ENCODE data around the gene CADM2.
"Not testable (repeated sequence)": the region's sequence is repeated elsewhere in the genome, so short reads cannot be mapped to it uniquely, and the experiment has no call there.

The CADM2 gene

DNA sequence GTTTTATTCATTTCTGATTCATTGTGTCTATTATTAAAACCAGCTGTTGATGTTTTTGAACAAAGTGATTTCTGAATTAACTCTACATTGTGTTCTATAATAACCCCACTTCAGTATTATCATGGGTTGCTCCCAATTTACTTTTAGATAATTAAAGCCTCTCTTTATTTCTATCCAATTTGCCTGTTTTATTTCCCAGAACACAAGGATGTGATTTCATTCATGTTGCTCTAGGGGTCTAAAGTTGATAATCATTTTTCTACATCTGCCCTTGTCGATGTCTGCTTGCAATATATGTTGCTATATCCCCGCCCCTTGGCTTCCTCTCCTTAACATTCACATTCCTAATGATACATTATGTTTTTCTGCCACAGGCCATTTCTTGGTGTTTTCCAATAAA, 747.3 kb downstream of the CADM2 start:
- H3K9me3 ChIP-seq (ENCODE audit: low read length): no peaks in the 10 kb centered on the region
- TF ChIP-seq, protein P1, sequence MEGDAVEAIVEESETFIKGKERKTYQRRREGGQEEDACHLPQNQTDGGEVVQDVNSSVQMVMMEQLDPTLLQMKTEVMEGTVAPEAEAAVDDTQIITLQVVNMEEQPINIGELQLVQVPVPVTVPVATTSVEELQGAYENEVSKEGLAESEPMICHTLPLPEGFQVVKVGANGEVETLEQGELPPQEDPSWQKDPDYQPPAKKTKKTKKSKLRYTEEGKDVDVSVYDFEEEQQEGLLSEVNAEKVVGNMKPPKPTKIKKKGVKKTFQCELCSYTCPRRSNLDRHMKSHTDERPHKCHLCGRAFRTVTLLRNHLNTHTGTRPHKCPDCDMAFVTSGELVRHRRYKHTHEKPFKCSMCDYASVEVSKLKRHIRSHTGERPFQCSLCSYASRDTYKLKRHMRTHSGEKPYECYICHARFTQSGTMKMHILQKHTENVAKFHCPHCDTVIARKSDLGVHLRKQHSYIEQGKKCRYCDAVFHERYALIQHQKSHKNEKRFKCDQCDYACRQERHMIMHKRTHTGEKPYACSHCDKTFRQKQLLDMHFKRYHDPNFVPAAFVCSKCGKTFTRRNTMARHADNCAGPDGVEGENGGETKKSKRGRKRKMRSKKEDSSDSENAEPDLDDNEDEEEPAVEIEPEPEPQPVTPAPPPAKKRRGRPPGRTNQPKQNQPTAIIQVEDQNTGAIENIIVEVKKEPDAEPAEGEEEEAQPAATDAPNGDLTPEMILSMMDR (IDR thresholded peaks at IDR 0.05; ENCODE audit: low read length): no peak
- TF ChIP-seq EZH2 (IDR thresholded peaks at IDR 0.05; ENCODE audit: borderline replicate concordance, low read length): no peak
- H3K27ac ChIP-seq (ENCODE audit: low read depth, low read length, poor library complexity, severe bottlenecking): no peak overlapping the region
- H3K4me1 ChIP-seq (ENCODE audit: insufficient read depth, low read length, severe bottlenecking): no peaks in the 10 kb centered on the region
- H3K4me3 ChIP-seq (ENCODE audit: low read depth, low read length, poor library complexity, severe bottlenecking): no peak overlapping the region
- H3K36me3 ChIP-seq (ENCODE audit: insufficient read depth, low read length): no peaks in the 10 kb centered on the region
- H3K9ac ChIP-seq (ENCODE audit: low read length): no peak overlapping the region
- H4K20me1 ChIP-seq (ENCODE audit: insufficient read depth, low read length): no peaks in the 10 kb centered on the region
- H3K79me2 ChIP-seq (ENCODE audit: insufficient read depth, low read length): no peaks in the 10 kb centered on the region
- no peaks in the 10 kb centered on the region for H3K27me3 ChIP-seq (ENCODE audit: insufficient read depth, low read length)
- H2AFZ ChIP-seq (ENCODE audit: low read length): no peak overlapping the region
- no peaks in the 10 kb centered on the region for H3K9me2 ChIP-seq (ENCODE audit: low read depth, low read length)
- H3F3A ChIP-seq (ENCODE audit: insufficient read depth, low read length): no peaks in the 10 kb centered on the region
- no peak overlapping the region for H3K4me2 ChIP-seq (ENCODE audit: low read length)

GRCh38 chr3:85708325-85708724, 749.5 kb downstream of the CADM2 start:
- H3K4me2 ChIP-seq (ENCODE audit: low read length); H3K27me3 ChIP-seq (ENCODE audit: insufficient read depth, low read length); H3K4me3 ChIP-seq (ENCODE audit: low read depth, low read length, poor library complexity, severe bottlenecking); H4K20me1 ChIP-seq (ENCODE audit: insufficient read depth, low read length); H3K9ac ChIP-seq (ENCODE audit: low read length); H3K9me3 ChIP-seq (ENCODE audit: low read length); H3F3A ChIP-seq (ENCODE audit: insufficient read depth, low read length); H3K9me2 ChIP-seq (ENCODE audit: low read depth, low read length); H3K27ac ChIP-seq (ENCODE audit: low read depth, low read length, poor library complexity, severe bottlenecking); H2AFZ ChIP-seq (ENCODE audit: low read length); H3K4me1 ChIP-seq (ENCODE audit: insufficient read depth, low read length, severe bottlenecking); H3K79me2 ChIP-seq (ENCODE audit: insufficient read depth, low read length); H3K36me3 ChIP-seq (ENCODE audit: insufficient read depth, low read length): not testable (repeated sequence)

DNA sequence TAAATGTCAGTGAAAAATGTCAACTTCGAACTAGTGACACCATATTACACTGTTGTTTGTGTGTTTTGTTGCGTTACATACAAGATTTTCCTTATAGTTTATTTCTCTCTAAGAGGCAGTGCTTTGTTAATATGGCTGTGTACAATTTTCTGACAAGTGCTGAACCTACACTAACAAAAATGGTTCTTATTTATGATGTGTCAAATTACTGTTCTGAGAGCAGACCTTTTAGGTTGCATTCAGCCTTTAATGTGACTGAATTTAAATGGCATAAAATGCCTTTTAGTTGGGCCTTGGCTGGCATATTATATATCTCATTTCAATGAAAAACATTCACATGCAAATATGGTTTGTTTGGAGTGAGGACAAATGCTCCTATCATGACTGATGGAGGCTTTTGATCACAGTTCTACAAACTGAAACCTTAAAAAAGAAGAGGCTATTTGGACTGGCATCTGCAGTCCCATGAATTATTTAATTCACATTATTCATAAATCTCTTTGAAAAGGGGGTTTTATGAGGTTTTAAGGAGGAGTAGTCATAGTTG, 750.6 kb downstream of the CADM2 start:
- no peak overlapping the region for H3K9ac ChIP-seq (ENCODE audit: low read length)
- no peaks in the 10 kb centered on the region for H3K9me2 ChIP-seq (ENCODE audit: low read depth, low read length)
- no peaks in the 10 kb centered on the region for H3K79me2 ChIP-seq (ENCODE audit: insufficient read depth, low read length)
- no peak overlapping the region for H3K4me3 ChIP-seq (ENCODE audit: low read depth, low read length, poor library complexity, severe bottlenecking)
- H3K36me3 ChIP-seq (ENCODE audit: insufficient read depth, low read length): no peaks in the 10 kb centered on the region
- TF ChIP-seq, protein P1 (IDR thresholded peaks at IDR 0.05; ENCODE audit: low read length): no peak
- TF ChIP-seq EZH2 (IDR thresholded peaks at IDR 0.05; ENCODE audit: borderline replicate concordance, low read length): no peak
- H2AFZ ChIP-seq (ENCODE audit: low read length): no peak overlapping the region
- no peaks in the 10 kb centered on the region for H3K4me1 ChIP-seq (ENCODE audit: insufficient read depth, low read length, severe bottlenecking)
- H3K4me2 ChIP-seq (ENCODE audit: low read length): no peak overlapping the region
- H3K27ac ChIP-seq (ENCODE audit: low read depth, low read length, poor library complexity, severe bottlenecking): no peak overlapping the region
- no peaks in the 10 kb centered on the region for H4K20me1 ChIP-seq (ENCODE audit: insufficient read depth, low read length)
- no peaks in the 10 kb centered on the region for H3F3A ChIP-seq (ENCODE audit: insufficient read depth, low read length)
- no peaks in the 10 kb centered on the region for H3K9me3 ChIP-seq (ENCODE audit: low read length)
- H3K27me3 ChIP-seq (ENCODE audit: insufficient read depth, low read length): no peaks in the 10 kb centered on the region

- H4K20me1 ChIP-seq (ENCODE audit: insufficient read depth, low read length): no peaks in the 10 kb centered on the region
- no peaks in the 10 kb centered on the region for H3K79me2 ChIP-seq (ENCODE audit: insufficient read depth, low read length)
These were observed 751.7 kb downstream of the CADM2 start for GRCh38 chr3:85710490-85710889.

More at GRCh38 chr3:85710490-85710889, 751.7 kb downstream of the CADM2 start:
- H3K9me3 ChIP-seq (ENCODE audit: low read length): no peaks in the 10 kb centered on the region
- no peaks in the 10 kb centered on the region for H3K9me2 ChIP-seq (ENCODE audit: low read depth, low read length)
- no peak overlapping the region for H3K4me2 ChIP-seq (ENCODE audit: low read length)
- no peak overlapping the region for H2AFZ ChIP-seq (ENCODE audit: low read length)
- no peaks in the 10 kb centered on the region for H3K36me3 ChIP-seq (ENCODE audit: insufficient read depth, low read length)
- no peak overlapping the region for H3K27ac ChIP-seq (ENCODE audit: low read depth, low read length, poor library complexity, severe bottlenecking)
- no peaks in the 10 kb centered on the region for H3F3A ChIP-seq (ENCODE audit: insufficient read depth, low read length)
- H3K9ac ChIP-seq (ENCODE audit: low read length): no peak overlapping the region
- H3K4me1 ChIP-seq (ENCODE audit: insufficient read depth, low read length, severe bottlenecking): no peaks in the 10 kb centered on the region
- no peak overlapping the region for H3K4me3 ChIP-seq (ENCODE audit: low read depth, low read length, poor library complexity, severe bottlenecking)
- TF ChIP-seq, protein P1 (IDR thresholded peaks at IDR 0.05; ENCODE audit: low read length): no peak
- TF ChIP-seq EZH2 (IDR thresholded peaks at IDR 0.05; ENCODE audit: borderline replicate concordance, low read length): no peak
- H3K27me3 ChIP-seq (ENCODE audit: insufficient read depth, low read length): no peaks in the 10 kb centered on the region
